CD4-positive, alpha-beta T cell treated with Interleukin-10 for 1 hour (primary cell): ENCODE measurements around the gene TADA1.
A peak's percentile ranks its signal among the peaks of the same experiment; 100 is the strongest.
"Not testable (repeated sequence)": the region's sequence is repeated elsewhere in the genome, so short reads cannot be mapped to it uniquely, and the experiment has no call there.

Experiments used
- DNase-seq: peaks from one replicate; pipeline ENCODE4 v3.0.0-alpha.2; 2020

The TADA1 gene

GRCh38 chr1:166843322-166843721 is 32.7 kb downstream of the TADA1 start:
- no peak for DNase-seq

GRCh38 chr1:166840309-166841274 is 35.5 kb downstream of the TADA1 start:
- DNase-seq: no peak

GRCh38 chr1:166839600-166840308 is 36.3 kb downstream of the TADA1 start:
- DNase-seq: peak; percentile 60

- DNase-seq: peak; percentile 84
These were observed 37.1 kb downstream of the TADA1 start, which contains the start of gene POGK for GRCh38 chr1:166838766-166839599. POGK (plus strand) TSS chr1:166839475; CDS start chr1:166840957, 1,482 bp downstream.

- no peak for DNase-seq
These were observed 39.3 kb downstream of the TADA1 start for GRCh38 chr1:166836733-166837132.

GRCh38 chr1:166829762-166830161 is 46.3 kb downstream of the TADA1 start:
- not testable (repeated sequence) for DNase-seq

- DNase-seq: no peak
These were observed 48.6 kb downstream of the TADA1 start for GRCh38 chr1:166827426-166827825.

- DNase-seq: no peak
These were observed 53.7 kb downstream of the TADA1 start for GRCh38 chr1:166822385-166822784.

- DNase-seq: no peak
These were observed 56.1 kb downstream of the TADA1 start for GRCh38 chr1:166819974-166820373.

GRCh38 chr1:166814611-166815010 is 61.5 kb downstream of the TADA1 start:
- DNase-seq: no peak

GRCh38 chr1:166813508-166814223 is 62.4 kb downstream of the TADA1 start:
- no peak for DNase-seq

GRCh38 chr1:166811691-166812090 is 64.4 kb downstream of the TADA1 start:
- DNase-seq: no peak

- no peak for DNase-seq
These were observed 67.1 kb downstream of the TADA1 start for GRCh38 chr1:166808952-166809351.
